Activated CD4-positive, alpha-beta T cell treated with anti-CD3 and anti-CD28 coated beads, Interleukin-2, amount 50 U/mL, for 48 hours (primary cell): ENCODE measurements around the gene PGLYRP4.

Experiments
- DNase-seq, 2 experiments: peaks; one replicate each; pipeline ENCODE4 v3.0.0-alpha.2; 2020

The PGLYRP4 gene

GRCh38 chr1:153374071-153374470 is 25.4 kb upstream of the PGLYRP4 start:
- no peak for DNase-seq

- no peak for DNase-seq
Measured at GRCh38 chr1:153372571-153372970, 23.9 kb upstream of the PGLYRP4 start.

- no peak for DNase-seq
Measured at GRCh38 chr1:153371231-153371630, 22.6 kb upstream of the PGLYRP4 start.

DNA sequence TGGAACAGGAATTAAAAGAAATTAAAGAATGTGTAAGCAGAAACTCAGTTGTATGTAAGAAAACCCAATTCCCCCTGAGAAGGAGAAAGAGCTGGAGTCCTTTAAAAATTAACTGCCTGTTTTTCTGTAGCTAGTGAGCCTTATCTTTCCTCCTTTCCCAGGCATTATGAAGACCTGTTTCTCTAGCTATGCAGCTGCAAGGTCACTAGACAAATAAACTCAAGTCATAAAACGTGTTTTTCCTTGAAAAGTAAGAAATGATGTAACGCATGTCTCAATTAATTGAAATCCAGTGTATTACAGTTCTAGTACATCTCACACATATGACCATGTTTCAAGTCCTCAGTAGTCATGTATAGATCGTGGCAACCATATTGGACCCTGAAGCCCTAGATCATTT is 21.5 kb upstream of the PGLYRP4 start:
- no peak for DNase-seq

DNA sequence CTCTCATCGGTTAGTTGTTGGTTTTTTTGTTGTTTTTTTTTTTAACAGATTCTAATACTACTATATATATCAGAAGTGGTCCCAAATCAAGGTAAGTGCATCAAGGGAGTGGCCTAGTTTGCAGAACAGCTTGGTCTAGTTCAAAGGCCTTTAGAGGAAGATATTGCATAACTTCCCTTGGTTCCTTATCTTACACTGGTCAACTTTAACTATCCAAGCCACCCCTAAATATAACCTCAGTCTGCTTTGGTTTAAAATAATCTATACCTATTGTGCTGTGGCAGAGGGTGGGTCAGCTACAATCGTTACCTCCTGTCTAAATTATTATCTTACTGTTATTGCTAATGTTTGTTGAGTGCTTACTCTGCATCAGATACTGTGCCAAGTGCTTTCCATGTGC is 19.9 kb upstream of the PGLYRP4 start:
- no peak for DNase-seq

DNA sequence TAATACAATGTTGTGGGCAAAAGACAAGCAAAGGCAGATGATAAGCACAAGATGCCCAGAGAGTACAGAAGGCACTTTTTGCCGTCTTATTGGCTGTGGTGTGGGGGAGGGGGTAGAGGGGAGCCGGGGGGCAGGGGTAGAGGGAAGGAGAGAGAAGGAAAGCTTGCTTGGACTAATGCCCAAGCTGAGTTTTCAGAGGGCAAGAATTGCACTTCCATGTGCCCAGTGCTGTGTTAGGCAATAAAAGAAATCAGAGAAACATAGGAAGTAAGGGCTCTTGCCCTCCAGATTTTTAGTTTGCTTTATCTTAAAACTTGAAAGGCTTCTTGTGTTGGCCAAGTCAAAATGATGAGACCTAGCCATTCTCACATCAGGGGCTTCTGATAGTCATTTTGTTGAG is 18.4 kb upstream of the PGLYRP4 start:
- DNase-seq: no peak

DNA sequence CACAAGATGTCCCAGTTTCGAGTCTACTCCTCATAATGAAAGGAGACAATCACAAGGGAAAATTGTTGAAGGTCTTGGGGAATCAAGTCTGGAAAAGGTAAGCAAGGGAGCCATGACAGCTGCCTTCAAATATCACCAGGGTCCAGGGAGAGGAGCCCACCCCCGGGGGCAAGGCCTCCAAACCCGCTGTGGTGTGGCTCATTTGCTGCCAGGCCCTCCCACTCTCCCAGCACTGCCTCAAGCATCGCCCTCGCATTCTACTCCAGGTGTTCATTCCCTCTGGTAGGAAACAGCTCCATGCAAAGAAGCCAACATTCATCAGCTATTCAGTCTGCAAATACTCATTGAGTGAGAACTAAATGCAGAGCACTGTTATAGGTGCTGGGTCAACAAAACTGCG is 17.6 kb upstream of the PGLYRP4 start:
- no peak for DNase-seq

DNA sequence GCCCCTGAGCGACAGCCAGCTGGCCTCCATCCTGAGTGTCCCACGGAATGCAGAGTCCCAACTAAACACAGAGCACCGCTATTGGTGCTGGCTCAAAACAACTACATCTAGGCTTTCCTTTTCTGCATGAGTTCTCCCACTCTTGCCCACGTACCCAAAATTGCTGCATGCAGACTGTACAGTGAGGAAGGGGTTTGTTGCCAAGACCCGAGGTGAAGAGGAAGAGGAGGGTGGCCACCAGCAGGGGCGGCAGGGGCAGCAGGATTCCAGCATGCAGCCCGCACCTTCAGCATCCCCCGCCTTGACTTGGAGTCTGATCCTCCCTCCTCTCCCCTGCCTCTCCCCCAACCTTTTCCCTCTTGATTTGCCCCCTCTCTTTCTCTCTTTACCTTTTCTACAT is 17.1 kb upstream of the PGLYRP4 start:
- DNase-seq: no peak

- no peak for DNase-seq
Measured at GRCh38 chr1:153364766-153365666, 16.4 kb upstream of the PGLYRP4 start.

DNA sequence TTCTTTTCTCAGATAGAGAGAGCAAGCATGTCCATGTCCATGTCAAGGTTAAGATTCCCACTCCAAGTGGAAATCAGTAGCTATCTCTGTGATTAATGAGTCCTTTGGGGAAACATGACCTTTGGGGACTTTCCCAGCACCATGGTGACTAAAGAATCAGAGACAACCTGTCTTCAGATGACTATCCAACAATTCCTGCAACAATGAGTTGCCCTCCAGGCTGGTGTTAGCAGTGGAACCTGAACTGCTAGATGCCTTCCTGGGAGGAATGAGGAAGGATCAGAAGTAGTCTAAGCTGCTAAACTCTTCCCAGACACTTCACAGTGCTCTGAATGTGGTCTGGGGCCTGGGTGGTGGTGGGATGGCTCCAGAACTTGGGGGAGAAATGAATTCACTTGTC is 15.5 kb upstream of the PGLYRP4 start:
- no peak for DNase-seq

GRCh38 chr1:153363641-153364040 is 15.0 kb upstream of the PGLYRP4 start:
- no peak for DNase-seq

- no peak for DNase-seq
Measured at GRCh38 chr1:153362187-153362775, 13.6 kb upstream of the PGLYRP4 start.

- DNase-seq: no peak
Measured at GRCh38 chr1:153361480-153362109, 13.0 kb upstream of the PGLYRP4 start.

- DNase-seq: no peak
Measured at GRCh38 chr1:153360592-153361479, 12.2 kb upstream of the PGLYRP4 start.

- no peak for DNase-seq
Measured at GRCh38 chr1:153360190-153360589, 11.5 kb upstream of the PGLYRP4 start.

- DNase-seq: no peak
Measured at GRCh38 chr1:153359241-153359640, 10.6 kb upstream of the PGLYRP4 start.

- DNase-seq: no peak
Measured at GRCh38 chr1:153358691-153358975, 10.0 kb upstream of the PGLYRP4 start.

- no peak for DNase-seq
Measured at GRCh38 chr1:153357853-153358690, 9.4 kb upstream of the PGLYRP4 start, which contains the start of gene S100A9. Gene S100A9 (plus strand): TSS chr1:153357854. CDS start chr1:153358284, 430 bp downstream.

GRCh38 chr1:153357076-153357852 is 8.6 kb upstream of the PGLYRP4 start:
- DNase-seq: no peak

DNA sequence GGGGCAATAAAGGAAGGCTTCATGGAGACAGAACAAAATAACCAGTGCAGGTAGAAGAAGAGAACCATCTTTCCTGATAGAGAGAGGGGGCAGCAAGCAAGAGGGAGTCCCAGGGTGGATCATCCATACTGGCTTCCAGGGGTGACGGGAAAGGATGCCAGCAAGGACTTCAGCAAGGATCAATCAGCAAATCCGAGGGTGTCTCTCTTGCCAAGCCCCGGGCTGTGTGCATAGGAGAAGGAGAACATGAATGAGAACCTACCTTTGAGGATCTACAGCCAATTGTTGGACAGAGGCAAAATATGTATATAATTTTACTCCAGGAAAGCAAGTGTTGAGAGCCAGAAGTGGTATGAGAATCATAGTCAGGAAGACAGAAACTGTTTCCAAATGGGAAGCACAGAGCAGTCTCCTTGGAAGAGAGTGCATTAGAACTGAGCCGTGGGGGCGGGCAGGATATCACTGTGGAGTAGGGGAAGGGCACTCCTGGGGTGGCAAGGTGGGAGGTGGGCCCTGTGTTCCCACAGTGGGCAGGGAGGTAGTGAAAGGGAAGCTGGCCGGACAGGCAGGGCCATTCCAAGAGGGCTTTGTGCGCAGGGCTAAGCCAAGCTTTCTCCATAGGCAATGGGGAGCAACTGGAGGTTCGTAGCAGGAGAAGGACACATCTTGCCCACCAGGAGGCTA is 7.9 kb upstream of the PGLYRP4 start:
- DNase-seq: no peak
